K562 (cell line): ENCODE measurements around the gene RPLP2. TPM values are rescaled to one million over a fixed set of nuclear protein-coding genes. Genes with fewer than 3 reads are reported as not detected.

Experiments used
- ATAC-seq: fragments of 200-7000 bp; cut with Tn5 transposase; 3 replicates; pipeline ENCODE4 v1.9.1; 2020; ENCODE audit warnings: moderate library complexity
- BruUV-seq: library from RNA; stranded (reverse); fragments of 400-500 nt; replicated peaks from 2 replicates; lab custom pipeline; 2021; lab: Mats Ljungman, UMichigan
- CTCF ChIA-PET: fragments of 300-600 bp; formaldehyde crosslinking; extraction: SDS; loops from one replicate; lab custom pipeline; 2021; ENCODE audit warnings: low intra/inter-chr PET ratio; lab: Yijun Ruan, JAX
- POLR2A ChIA-PET: fragments of 300-600, 350-650 bp; sonication (Branson Sonifier 250); formaldehyde crosslinking; extraction: SDS; loops from one replicate; lab custom pipeline; 2021; ENCODE audit warnings: antibody characterized with exemption, inconsistent platforms; lab: Yijun Ruan, JAX
- DNase-seq, 4 experiments: peaks; one replicate each; pipeline versions ENCODE4 v3.0.0 to v3.0.0-alpha.2; 2011 to 2018; ENCODE audit warnings: low spot score in 3 of 4, mixed read lengths in 3 of 4; ENCODE audit errors: extremely low read depth in 1 of 4
- FAIRE-seq: peaks from 2 replicates; lab custom pipeline; 2011; peaks lifted over from hg19 to GRCh38; lab: Jason Lieb, UNC
- H2AFZ ChIP-seq: 2 replicates; pipeline ENCODE4 v1.6.0; 2011; ENCODE audit warnings: low read depth, low read length, control low read depth, inconsistent platforms
- H3K27ac ChIP-seq: fragments of 200-600 bp; 3 replicates; pipeline ENCODE4 v1.8.0; 2011; ENCODE audit warnings: low read depth, mild to moderate bottlenecking, control low read depth, inconsistent platforms, low read length, moderate library complexity, mixed read lengths; ENCODE audit errors: extremely low read depth
- H3K27me3 ChIP-seq, 2 experiments: fragments of 300-600 bp in 1 of 2; 2 replicates in 1 of 2; 3 replicates in 1 of 2; pipeline versions ENCODE4 v1.6.0 to v1.8.0; 2011; ENCODE audit warnings: inconsistent platforms in 2 of 2, low read length in 2 of 2, mild to moderate bottlenecking in 1 of 2, mixed read lengths in 1 of 2, moderate library complexity in 1 of 2; ENCODE audit not compliant: control insufficient read depth in 2 of 2, insufficient read depth in 2 of 2
- H3K36me3 ChIP-seq: fragments of 300-600 bp; 3 replicates; pipeline ENCODE4 v1.8.0; 2011; ENCODE audit warnings: mild to moderate bottlenecking, low read length, inconsistent platforms; ENCODE audit not compliant: control insufficient read depth, insufficient read depth
- H3K4me1 ChIP-seq, 2 experiments: fragments of 200-600 bp in 1 of 2; replicated peaks in 1 of 2; 2 replicates in 1 of 2; 3 replicates in 1 of 2; pipeline versions ENCODE4 v1.5.1 to v1.8.0; 2011; ENCODE audit warnings: inconsistent platforms in 2 of 2, low read length in 2 of 2, mild to moderate bottlenecking in 1 of 2, mixed read lengths in 1 of 2, moderate library complexity in 1 of 2; ENCODE audit not compliant: control insufficient read depth in 2 of 2, insufficient read depth in 2 of 2
- H3K4me2 ChIP-seq: 2 replicates; pipeline ENCODE4 v1.6.1; 2011; ENCODE audit warnings: low read length, control low read depth, inconsistent platforms, mixed read lengths; ENCODE audit not compliant: insufficient read depth
- H3K4me3 ChIP-seq: fragments of 200-600 bp; sonication (generic), shearing (Covaris generic); 2 replicates; pipeline ENCODE4 v1.5.1; 2016; ENCODE audit warnings: control low read depth, inconsistent platforms
- H3K79me2 ChIP-seq: fragments of 200-600 bp; 3 replicates; pipeline ENCODE4 v1.8.0; 2011; ENCODE audit warnings: low read length, inconsistent platforms; ENCODE audit not compliant: control insufficient read depth, insufficient read depth
- H3K9ac ChIP-seq, 2 experiments: 2 replicates each; pipeline versions ENCODE4 v1.6.0 to v1.6.1; 2011; ENCODE audit warnings: low read depth in 2 of 2, low read length in 2 of 2, control low read depth in 1 of 2, inconsistent platforms in 1 of 2, mild to moderate bottlenecking in 1 of 2, mixed read lengths in 1 of 2; ENCODE audit not compliant: insufficient read depth in 1 of 2
- H3K9me1 ChIP-seq: one replicate; pipeline ENCODE4 v1.6.0; 2011; ENCODE audit warnings: inconsistent platforms, mild to moderate bottlenecking, low read length, moderate library complexity; ENCODE audit not compliant: control insufficient read depth, insufficient read depth
- H3K9me3 ChIP-seq: replicated peaks from 2 replicates; pipeline ENCODE4 v1.5.1; 2011; ENCODE audit warnings: low read depth, low read length, inconsistent platforms; ENCODE audit not compliant: control insufficient read depth, insufficient read depth
- H4K20me1 ChIP-seq: replicated peaks from 2 replicates; pipeline ENCODE4 v1.6.1; 2011; ENCODE audit warnings: low read length, inconsistent platforms, mixed read lengths; ENCODE audit not compliant: control insufficient read depth, insufficient read depth
- ARNT ChIP-seq, 2 experiments: fragments of 450-650 bp; IDR thresholded peaks; 2 replicates each; pipeline ENCODE4 v1.6.1; 2016; ENCODE audit warnings: mild to moderate bottlenecking in 1 of 2
- ATF2 ChIP-seq: sonication (generic); formaldehyde crosslinking; IDR thresholded peaks from 2 replicates; pipeline ENCODE4 v1.8.1; 2022; ENCODE audit warnings: missing genetic modification reagents
- BMI1 ChIP-seq: fragments of 150-350 bp; IDR thresholded peaks from 2 replicates; pipeline ENCODE4 v1.6.1; 2014; ENCODE audit warnings: low read length
- GMEB1 ChIP-seq: fragments of 250-450 bp; sonication (Bioruptor Pico); IDR thresholded peaks from 2 replicates; pipeline ENCODE4 v1.4.0; 2020; ENCODE audit warnings: mild to moderate bottlenecking
- HDGF ChIP-seq: fragments of 450-650 bp; IDR thresholded peaks from 2 replicates; pipeline ENCODE4 v1.6.1; 2016
- LCOR ChIP-seq: sonication (generic); formaldehyde crosslinking; IDR thresholded peaks from 2 replicates; pipeline ENCODE4 v1.8.0; 2022; ENCODE audit warnings: mild to moderate bottlenecking, missing genetic modification reagents
- MAX ChIP-seq: sonication (generic); formaldehyde crosslinking; IDR thresholded peaks from 2 replicates; pipeline ENCODE4 v1.9.0; 2022; ENCODE audit warnings: mild to moderate bottlenecking, missing genetic modification reagents
- NR2C2 ChIP-seq, 2 experiments: fragments of 200-800 bp in 1 of 2; sonication (Bioruptor generic) in 1 of 2; sonication (generic) in 1 of 2; formaldehyde crosslinking in 1 of 2; IDR thresholded peaks; 2 replicates each; pipeline versions ENCODE4 v1.6.1 to v1.8.0; 2016 to 2022; ENCODE audit warnings: mild to moderate bottlenecking in 1 of 2, missing compliant biosample characterization in 1 of 2, missing genetic modification characterization in 1 of 2, missing genetic modification reagents in 1 of 2
- POLR2A ChIP-seq: fragments of 450-650 bp; conservative IDR thresholded peaks from 2 replicates; pipeline ENCODE4 v1.6.1; 2016
- SAP30 ChIP-seq: fragments of 200-600 bp; sonication (generic); IDR thresholded peaks from 2 replicates; pipeline ENCODE4 v1.6.1; 2012; ENCODE audit warnings: borderline replicate concordance, low read depth, mild to moderate bottlenecking, moderate library complexity, low read length, control low read depth, inconsistent platforms; ENCODE audit not compliant: insufficient read depth, poor library complexity, severe bottlenecking
- SRF ChIP-seq, 2 experiments: fragments of 250-450, 450-650 bp in 1 of 2; sonication (Bioruptor Pico) in 1 of 2; sonication (generic) in 1 of 2; formaldehyde crosslinking; IDR thresholded peaks; 2 replicates each; pipeline versions ENCODE4 v1.5.0 to v1.5.1; 2020 to 2022; ENCODE audit warnings: mild to moderate bottlenecking in 1 of 2, missing genetic modification reagents in 1 of 2
- TFAP4 ChIP-seq: sonication (generic); formaldehyde crosslinking; IDR thresholded peaks from 2 replicates; pipeline ENCODE4 v1.8.0; 2022; ENCODE audit warnings: missing genetic modification reagents, mild to moderate bottlenecking, moderate library complexity, borderline replicate concordance
- ZBTB1 ChIP-seq: sonication (generic); formaldehyde crosslinking; IDR thresholded peaks from 2 replicates; pipeline ENCODE4 v1.8.1; 2023; ENCODE audit warnings: missing genetic modification reagents, low read depth, mild to moderate bottlenecking, borderline replicate concordance
- ZBTB17 ChIP-seq: fragments of 450-650 bp; formaldehyde crosslinking; IDR thresholded peaks from 2 replicates; pipeline ENCODE4 v1.4.0; 2020; ENCODE audit warnings: mild to moderate bottlenecking
- ZNF282 ChIP-seq: sonication (generic); formaldehyde crosslinking; IDR thresholded peaks from 2 replicates; pipeline ENCODE4 v1.8.1; 2023; ENCODE audit warnings: missing genetic modification reagents
- WGBS: fragments of 100-300 bp; shearing (Covaris generic); methylation state at CpG from one replicate; pipeline ENCODE4 v1.1.6; 2016; ENCODE audit warnings: low coverage, mixed read lengths; ENCODE audit not compliant: insufficient coverage; ENCODE audit errors: missing lambda C conversion rate; 5-methylcytosine and 5-hydroxymethylcytosine counted together
- in situ Hi-C: fragments of 300-500 bp; cut with MboI; formaldehyde crosslinking; loops from 4 replicates; pipeline ENCODE4 v1.15.0; 2018; ENCODE audit warnings: inconsistent platforms, mixed read lengths
- intact Hi-C: fragments of 100-400 bp; cut with micrococcal nuclease; formaldehyde crosslinking; loops from 2 replicates; pipeline ENCODE4 v1.14.2; 2022
- polyA plus RNA-seq, 8 experiments: library from polyadenylated mRNA; depleted of rRNA in 4 of 8; stranded (reverse) in 5 of 8; unstranded in 3 of 8; fragments of >200 nt; fragmentation: Nextera tagmentation in 2 of 8; fragmentation: Illumina TruSeq in 1 of 8; extraction: Ambion mirVana in 2 of 8; extraction: Trizol in 1 of 8; gene quantifications; 2 replicates each; pipeline versions ENCODE4 v1.2.1 to v1.2.3, GENCODE V29; 2011 to 2014; ENCODE audit warnings: inconsistent platforms in 1 of 8, missing spikeins in 1 of 8
- total RNA-seq, 7 experiments: library from RNA; depleted of rRNA in 6 of 7; stranded (reverse); fragments of >200 nt in 6 of 7; fragmentation: Illumina TruSeq in 2 of 7; extraction: Trizol in 2 of 7; gene quantifications; 2 replicates each; pipeline versions ENCODE4 v1.2.1 to v1.2.3, GENCODE V29; 2011 to 2021; ENCODE audit warnings: low replicate concordance in 1 of 7

Gene RPLP2
- total and polyA plus RNA-seq, 9 of the 15 experiments (the other 6 are each of a cell fraction or from before 2014, with no cell fraction given), result 528 to 3,807 (median 1,633) TPM

GRCh38 chr11:762421-763072 is 47.2 kb upstream of the RPLP2 start:
- DNase-seq, result peak in 3 of 4 experiments; percentile 34 to 40 (median 36)
- Histone ChIP-seq H3K4me3 (no peak overlapping the region), H3K4me1 (peaks cover 8 to 35% of the 10 kb centered on the region in 2 experiments; a peak in 4 of 5 replicates), H3K9me3 (no peaks in the 10 kb centered on the region), H2AFZ (no peak overlapping the region), H3K9ac (peak overlapping the region in 1 of 2 experiments; percentile 82; a peak in 2 of 4 replicates), H3K4me2 (no peak overlapping the region), H3K27me3 (no peaks in the 10 kb centered on the region), H3K36me3 (peaks cover 97% of the 10 kb centered on the region), H3K79me2 (peaks cover 6% of the 10 kb centered on the region; the same call in 2 of the 3 replicates), H3K9me1 (peaks cover 6% of the 10 kb centered on the region), H3K27ac (peak overlapping the region; percentile 40; the same call in 1 of the 3 replicates), H4K20me1 (peaks cover 36% of the 10 kb centered on the region)
- 70% methylated on average over 10 of the region's 10 CpGs for WGBS
- no TSS peak for BruUV-seq
- in situ Hi-C loops (no loop called here), intact Hi-C loops (no loop called here)
- POLR2A ChIA-PET, result interaction anchor here (0.6 to 10.4 kb wide), 9 partner anchors 8 to 214 kb away, joined by 3 to 88 read pairs (median 6); partner anchors contain the start of genes DEAF1, TALDO1 and TMEM80
- peak; percentile 11 for ATAC-seq
- FAIRE-seq, result peak; percentile 6
- CTCF ChIA-PET, result no interaction called here
- TF ChIP-seq ARNT (IDR thresholded peaks at IDR 0.05) (no peak), ZBTB1 (CRISPR knock-in tag) (no peak), MAX (peak; percentile 73), LCOR (no peak), TFAP4 (CRISPR knock-in tag) (peak; percentile 63), HDGF (peak; percentile 79; the same call in 1 of the 2 replicates), POLR2A (peak; percentile 24), GMEB1 (CRISPR knock-in tag) (no peak), SRF (CRISPR knock-in tag; IDR thresholded peaks at IDR 0.05) (0 out of 4 replicates have a peak, but pooled peaks of 1 of the 2 experiments have one; percentile 45), ZBTB17 (CRISPR knock-in tag) (0 out of 2 replicates have a peak, but pooled peaks have one; percentile 40), ATF2 (no peak), ZNF282 (CRISPR knock-in tag) (no peak), BMI1 (no peak), NR2C2 (CRISPR knock-in tag; IDR thresholded peaks at IDR 0.05) (0 out of 2 replicates have a peak, but pooled peaks have one; percentile 39), NR2C2 (tag; IDR thresholded peaks at IDR 0.05) (no peak), SAP30 (no peak)
